ENCODE measurements around the gene PBX1. TPM values are rescaled to one million over a fixed set of nuclear protein-coding genes. Genes with fewer than 3 reads are reported as not detected.

Gene PBX1
- total and polyA plus RNA-seq, 4 donors = 2.2 to 17.3 (median 5.1) TPM

GRCh38 chr1:164633997-164634396 lies 75.0 kb downstream of the PBX1 start:
- H3K9me3 ChIP-seq (ENCODE audit: control insufficient read depth in 4 of 4, low read length in 3 of 4) = no peaks in the 10 kb centered on the region
- H3K36me3 ChIP-seq (ENCODE audit: control insufficient read depth in 4 of 4, insufficient read depth in 3 of 4, low read depth in 1 of 4, low read length in 3 of 4) = no peaks in the 10 kb centered on the region
- H3K27me3 ChIP-seq (ENCODE audit: control insufficient read depth in 4 of 4, insufficient read depth in 4 of 4, low read length in 3 of 4) = no peaks in the 10 kb centered on the region
- H3K4me1 ChIP-seq (ENCODE audit: control insufficient read depth in 4 of 4, insufficient read depth in 4 of 4, low read length in 3 of 4) = peaks cover 0 to 8% (median 0%) of the 10 kb centered on the region in 4 donors
- 82% methylated on average over 7 of the region's 7 CpGs for WGBS
- no peak overlapping the region for H3K27ac ChIP-seq (ENCODE audit: low read depth in 1 of 2, low read length in 2 of 2)
- TF ChIP-seq HNF4G (IDR thresholded peaks at IDR 0.05) = no peak
- TF ChIP-seq YY1 (IDR thresholded peaks at IDR 0.05) = no peak
- TF ChIP-seq RXRA (IDR thresholded peaks at IDR 0.05) = no peak
- TF ChIP-seq, protein P1, sequence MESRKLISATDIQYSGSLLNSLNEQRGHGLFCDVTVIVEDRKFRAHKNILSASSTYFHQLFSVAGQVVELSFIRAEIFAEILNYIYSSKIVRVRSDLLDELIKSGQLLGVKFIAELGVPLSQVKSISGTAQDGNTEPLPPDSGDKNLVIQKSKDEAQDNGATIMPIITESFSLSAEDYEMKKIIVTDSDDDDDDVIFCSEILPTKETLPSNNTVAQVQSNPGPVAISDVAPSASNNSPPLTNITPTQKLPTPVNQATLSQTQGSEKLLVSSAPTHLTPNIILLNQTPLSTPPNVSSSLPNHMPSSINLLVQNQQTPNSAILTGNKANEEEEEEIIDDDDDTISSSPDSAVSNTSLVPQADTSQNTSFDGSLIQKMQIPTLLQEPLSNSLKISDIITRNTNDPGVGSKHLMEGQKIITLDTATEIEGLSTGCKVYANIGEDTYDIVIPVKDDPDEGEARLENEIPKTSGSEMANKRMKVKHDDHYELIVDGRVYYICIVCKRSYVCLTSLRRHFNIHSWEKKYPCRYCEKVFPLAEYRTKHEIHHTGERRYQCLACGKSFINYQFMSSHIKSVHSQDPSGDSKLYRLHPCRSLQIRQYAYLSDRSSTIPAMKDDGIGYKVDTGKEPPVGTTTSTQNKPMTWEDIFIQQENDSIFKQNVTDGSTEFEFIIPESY (IDR thresholded peaks at IDR 0.05) = no peak
- TF ChIP-seq CTCF (IDR thresholded peaks at IDR 0.05; ENCODE audit: low read depth, low read length, missing input control) = no peak
- no peak for TF ChIP-seq HNF4A (conservative IDR thresholded peaks at IDR 0.05)
- no peak for TF ChIP-seq NR2F2 (IDR thresholded peaks at IDR 0.05)
- H3K9ac ChIP-seq (ENCODE audit: low read depth in 1 of 2, low read length in 2 of 2) = no peak overlapping the region
- DNase-seq (ENCODE audit: low spot score) = no peak
- H3K4me3 ChIP-seq (ENCODE audit: low read depth in 1 of 3, low read length in 3 of 3) = no peak overlapping the region

DNA sequence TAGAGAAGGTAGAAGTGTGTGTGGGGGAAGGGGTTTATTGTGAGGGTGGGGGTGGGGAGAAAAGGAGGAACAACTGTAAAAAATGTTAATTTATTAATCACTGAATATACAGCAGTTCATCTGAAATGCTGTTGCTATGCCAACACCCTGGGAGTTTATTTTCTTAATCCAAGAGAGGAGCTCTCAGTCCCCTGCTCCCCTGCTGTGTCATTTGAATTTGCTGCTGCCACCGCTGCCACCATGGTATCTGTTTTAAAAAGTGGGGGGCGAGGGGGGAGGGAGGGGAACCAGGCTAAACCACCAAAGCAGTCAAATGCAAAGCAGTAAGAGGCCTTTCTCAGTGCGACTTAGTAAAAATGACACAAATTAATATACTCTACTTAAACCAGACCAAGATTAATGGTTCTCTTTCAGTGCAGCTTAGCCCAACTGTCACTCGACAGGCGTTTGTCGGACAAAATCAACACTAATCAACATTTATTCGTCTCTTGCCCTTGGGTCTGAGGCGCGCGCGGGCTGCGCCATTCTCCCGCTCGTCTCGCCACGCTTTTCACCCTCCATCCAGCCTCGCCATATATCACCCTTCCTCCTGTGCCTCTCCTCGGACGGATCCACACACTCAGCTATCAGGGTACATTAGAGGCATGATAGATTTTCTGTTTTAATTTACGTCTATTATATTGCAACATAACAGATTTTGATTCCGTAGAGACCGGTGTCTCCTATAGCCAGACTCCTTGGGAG lies 76.2 kb downstream of the PBX1 start:
- H3K9ac ChIP-seq (ENCODE audit: low read depth in 1 of 2, low read length in 2 of 2) = no peak overlapping the region
- 91% methylated on average over 22 of the region's 22 CpGs for WGBS
- DNase-seq (ENCODE audit: low spot score) = no peak
- no peaks in the 10 kb centered on the region for H3K9me3 ChIP-seq (ENCODE audit: control insufficient read depth in 4 of 4, low read length in 3 of 4)
- TF ChIP-seq SP1 (IDR thresholded peaks at IDR 0.05) = no peak
- TF ChIP-seq YY1 (IDR thresholded peaks at IDR 0.05) = no peak
- no peak for TF ChIP-seq HNF4G (IDR thresholded peaks at IDR 0.05)
- no peak for TF ChIP-seq HNF4A (conservative IDR thresholded peaks at IDR 0.05)
- TF ChIP-seq CTCF (IDR thresholded peaks at IDR 0.05; ENCODE audit: low read depth, low read length, missing input control) = no peak
- TF ChIP-seq NR2F2 (IDR thresholded peaks at IDR 0.05) = no peak
- TF ChIP-seq FOXA1 (IDR thresholded peaks at IDR 0.05) = no peak
- TF ChIP-seq FOXA2 (IDR thresholded peaks at IDR 0.05) = no peak
- TF ChIP-seq, protein P1 (IDR thresholded peaks at IDR 0.05) = no peak
- TF ChIP-seq TAF1 (conservative IDR thresholded peaks at IDR 0.05) = no peak
- TF ChIP-seq, protein P2, sequence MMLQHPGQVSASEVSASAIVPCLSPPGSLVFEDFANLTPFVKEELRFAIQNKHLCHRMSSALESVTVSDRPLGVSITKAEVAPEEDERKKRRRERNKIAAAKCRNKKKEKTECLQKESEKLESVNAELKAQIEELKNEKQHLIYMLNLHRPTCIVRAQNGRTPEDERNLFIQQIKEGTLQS (IDR thresholded peaks at IDR 0.05) = no peak
- no peak for TF ChIP-seq RAD21 (IDR thresholded peaks at IDR 0.05)
- no peak for TF ChIP-seq EGR1 (IDR thresholded peaks at IDR 0.05; ENCODE audit: low read depth in 2 of 2)
- peaks cover 0 to 8% (median 0%) of the 10 kb centered on the region in 4 donors for H3K4me1 ChIP-seq (ENCODE audit: control insufficient read depth in 4 of 4, insufficient read depth in 4 of 4, low read length in 3 of 4)
- no peak overlapping the region for H3K4me3 ChIP-seq (ENCODE audit: low read depth in 1 of 3, low read length in 3 of 3)
- H3K36me3 ChIP-seq (ENCODE audit: control insufficient read depth in 4 of 4, insufficient read depth in 3 of 4, low read depth in 1 of 4, low read length in 3 of 4) = no peaks in the 10 kb centered on the region
- no peaks in the 10 kb centered on the region for H3K27me3 ChIP-seq (ENCODE audit: control insufficient read depth in 4 of 4, insufficient read depth in 4 of 4, low read length in 3 of 4)
- H3K27ac ChIP-seq (ENCODE audit: low read depth in 1 of 2, low read length in 2 of 2) = no peak overlapping the region
